HEK293T (cell line): ENCODE data around the gene ATXN7.

Source experiments
- FOXK2 ChIP-seq: fragments of 450-650 bp; IDR thresholded peaks from 2 replicates; pipeline ENCODE4 v1.6.1; 2016; ENCODE audit warnings: mild to moderate bottlenecking
- FOXM1 ChIP-seq: fragments of 450-650 bp; IDR thresholded peaks from 2 replicates; pipeline ENCODE4 v1.6.1; 2017; ENCODE audit warnings: mild to moderate bottlenecking, borderline replicate concordance
- TARDBP ChIP-seq: fragments of 450-650 bp; IDR thresholded peaks from 2 replicates; pipeline ENCODE4 v1.6.1; 2016

- TF ChIP-seq TARDBP: no peak
- TF ChIP-seq FOXK2: no peak
- no peak for TF ChIP-seq FOXM1
Measured at GRCh38 chr3:64033069-64033468, 169.4 kb downstream of the ATXN7 start.
